SK-N-SH (cell line): ENCODE measurements around the gene SUMF1.

Experiments
- CTCF ChIP-seq: fragments of 200-600 bp; sonication (generic); IDR thresholded peaks from 2 replicates; pipeline ENCODE4 v1.6.1; 2017; ENCODE audit warnings: antibody characterized with exemption, mild to moderate bottlenecking, moderate library complexity
- GABPA ChIP-seq: IDR thresholded peaks from 2 replicates; pipeline ENCODE4 v1.4.0; 2012; ENCODE audit warnings: low read depth, mild to moderate bottlenecking
- JUND ChIP-seq: IDR thresholded peaks from 2 replicates; pipeline ENCODE4 v1.4.0; 2012
- RFX5 ChIP-seq: IDR thresholded peaks from 2 replicates; pipeline ENCODE4 v1.6.1; 2012; ENCODE audit warnings: mild to moderate bottlenecking, improper control_type of control experiment, low read length
- SIN3A ChIP-seq: IDR thresholded peaks from 2 replicates; pipeline ENCODE4 v1.6.1; 2012; ENCODE audit warnings: low read depth, mild to moderate bottlenecking, low read length, moderate library complexity, borderline replicate concordance
- TAF1 ChIP-seq: IDR thresholded peaks from 2 replicates; pipeline ENCODE4 v1.6.1; 2012; ENCODE audit warnings: low read depth, mild to moderate bottlenecking, low read length, moderate library complexity, borderline replicate concordance
- TCF12 ChIP-seq: IDR thresholded peaks from 2 replicates; pipeline ENCODE4 v1.4.0; 2012
- YY1 ChIP-seq: IDR thresholded peaks from 2 replicates; pipeline ENCODE4 v1.4.0; 2012; ENCODE audit warnings: low read depth, mild to moderate bottlenecking

DNA sequence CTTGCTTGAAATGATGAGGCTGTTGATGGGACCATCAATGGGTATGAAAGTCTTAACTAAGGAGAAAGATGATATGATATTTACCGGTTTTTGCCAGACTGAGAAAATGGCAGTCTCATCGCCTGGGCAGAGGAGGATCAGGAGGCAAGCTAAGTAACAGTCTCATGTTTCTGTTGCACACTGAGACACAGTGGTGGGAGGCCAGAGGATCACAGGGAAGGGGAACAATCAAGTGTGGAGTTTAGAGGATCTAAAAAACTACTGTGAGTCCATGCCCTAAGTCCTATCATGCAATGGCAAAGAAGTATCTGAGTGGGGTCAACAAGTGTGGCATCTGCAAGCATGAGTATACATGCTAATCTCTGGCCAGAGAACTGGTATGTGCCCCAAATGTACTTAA, 62.2 kb downstream of the SUMF1 start:
- TF ChIP-seq GABPA (no peak), CTCF (no peak), RFX5 (no peak), TCF12 (no peak), YY1 (no peak), SIN3A (no peak), JUND (no peak), TAF1 (no peak)
